Breast epithelium (tissue), 3 donors: Measurements from ENCODE around the gene CIROP.

Source experiments
- CTCF ChIP-seq, 3 donors: fragments of 450-650 bp; IDR thresholded peaks; one replicate each; pipeline ENCODE4 v1.5.1; 2016 to 2017; ENCODE audit warnings: antibody characterized with exemption in 3 of 3, mild to moderate bottlenecking in 3 of 3, moderate library complexity in 3 of 3
- POLR2A ChIP-seq: fragments of 450-650 bp; IDR thresholded peaks from one replicate; pipeline ENCODE4 v1.6.1; 2016; ENCODE audit warnings: antibody characterized with exemption, mild to moderate bottlenecking, moderate library complexity
- POLR2AphosphoS5 ChIP-seq, 3 donors: sonication (generic); formaldehyde crosslinking; IDR thresholded peaks; one replicate each; pipeline ENCODE4 v1.6.1; 2017; ENCODE audit warnings: antibody characterized with exemption in 3 of 3

GRCh38 chr14:23121361-23121771, 16.6 kb upstream of the CIROP start:
- no peak for TF ChIP-seq CTCF (IDR thresholded peaks at IDR 0.05)
- no peak for TF ChIP-seq POLR2AphosphoS5 (IDR thresholded peaks at IDR 0.05)
- TF ChIP-seq POLR2A = no peak
